PC-9 (cell line): ENCODE results near the gene SNAI3. TPM values are rescaled to one million over a fixed set of nuclear protein-coding genes. Genes with fewer than 3 reads are reported as not detected.

Experiments
- BruUV-seq: library from RNA; stranded (reverse); fragments of 400-500 nt; replicated peaks from 2 replicates; lab custom pipeline; 2021; lab: Mats Ljungman, UMichigan
- CTCF ChIA-PET: fragments of 300-600 bp; sonication (Branson Sonifier 250); formaldehyde crosslinking; loops from one replicate; lab custom pipeline; 2022; ENCODE audit warnings: antibody characterized with exemption; lab: Charles Lee
- POLR2A ChIA-PET: fragments of 300-600 bp; sonication (Branson Sonifier 250); formaldehyde crosslinking; loops from one replicate; lab custom pipeline; 2022; ENCODE audit warnings: antibody characterized with exemption; ENCODE audit not compliant: unreplicated experiment; lab: Charles Lee
- DNase-seq, 2 experiments: peaks; one replicate each; pipeline versions ENCODE4 v3.0.0 to v3.0.0-alpha.2; 2015 to 2022; ENCODE audit warnings: mixed read lengths in 1 of 2
- H2AFZ ChIP-seq: fragments of 200-600 bp; sonication (generic); 2 replicates; pipeline ENCODE4 v1.8.1; 2017; ENCODE audit warnings: antibody characterized with exemption
- H3F3A ChIP-seq: fragments of 200-600 bp; sonication (generic); 2 replicates; pipeline ENCODE4 v1.8.1; 2017; ENCODE audit warnings: antibody characterized with exemption, mild to moderate bottlenecking, low read depth; ENCODE audit not compliant: insufficient read depth
- H3K27ac ChIP-seq: fragments of 200-600 bp; sonication (generic); 2 replicates; pipeline ENCODE4 v1.6.1; 2016; ENCODE audit warnings: mixed run types
- H3K27me3 ChIP-seq: fragments of 200-600 bp; sonication (generic); 2 replicates; pipeline ENCODE4 v1.6.1; 2016; ENCODE audit warnings: low read depth, mixed run types; ENCODE audit not compliant: insufficient read depth
- H3K36me3 ChIP-seq: fragments of 200-600 bp; sonication (generic); 2 replicates; pipeline ENCODE4 v1.6.1; 2016; ENCODE audit warnings: low read depth, mixed run types
- H3K4me1 ChIP-seq: fragments of 200-600 bp; sonication (generic); replicated peaks from 2 replicates; pipeline ENCODE4 v1.6.1; 2016; ENCODE audit warnings: mixed run types; ENCODE audit not compliant: insufficient read depth
- H3K4me2 ChIP-seq: fragments of 200-600 bp; sonication (generic); 2 replicates; pipeline ENCODE4 v1.6.1; 2017; ENCODE audit warnings: mixed run types
- H3K4me3 ChIP-seq: fragments of 200-600 bp; sonication (generic); 2 replicates; pipeline ENCODE4 v1.6.1; 2016; ENCODE audit warnings: mixed run types
- H3K79me2 ChIP-seq: fragments of 200-600 bp; sonication (generic); 2 replicates; pipeline ENCODE4 v1.6.1; 2017; ENCODE audit warnings: low read depth, mixed run types
- H3K9me2 ChIP-seq: fragments of 200-600 bp; sonication (generic); 2 replicates; pipeline ENCODE4 v1.8.1; 2017; ENCODE audit warnings: mild to moderate bottlenecking; ENCODE audit not compliant: insufficient read depth
- H3K9me3 ChIP-seq: fragments of 200-600 bp; sonication (generic); 2 replicates; pipeline ENCODE4 v1.8.1; 2016; ENCODE audit warnings: low read depth; ENCODE audit not compliant: insufficient read depth
- H4K20me1 ChIP-seq: fragments of 200-600 bp; sonication (generic); 2 replicates; pipeline ENCODE4 v1.8.1; 2017; ENCODE audit not compliant: insufficient read depth
- CTCF ChIP-seq: fragments of 200-600 bp; sonication (generic); conservative IDR thresholded peaks from 2 replicates; pipeline ENCODE4 v1.6.1; 2017; ENCODE audit warnings: mixed run types, antibody characterized with exemption, mild to moderate bottlenecking, moderate library complexity
- EZH2 ChIP-seq: fragments of 200-600 bp; sonication (generic); IDR thresholded peaks from 2 replicates; pipeline ENCODE4 v1.8.0; 2017; ENCODE audit warnings: antibody characterized with exemption, low read depth
- intact Hi-C: fragments of 100-400 bp; cut with micrococcal nuclease; formaldehyde crosslinking; loops from one replicate; pipeline ENCODE4 v1.10.0; 2022; ENCODE audit not compliant: unreplicated experiment
- total RNA-seq: library from RNA; stranded (reverse); gene quantifications from 2 replicates; pipeline ENCODE4 v1.2.3, GENCODE V29; 2021

The SNAI3 gene
- total RNA-seq, 1 experiment from 2014 or later, result 1.3 TPM

DNA sequence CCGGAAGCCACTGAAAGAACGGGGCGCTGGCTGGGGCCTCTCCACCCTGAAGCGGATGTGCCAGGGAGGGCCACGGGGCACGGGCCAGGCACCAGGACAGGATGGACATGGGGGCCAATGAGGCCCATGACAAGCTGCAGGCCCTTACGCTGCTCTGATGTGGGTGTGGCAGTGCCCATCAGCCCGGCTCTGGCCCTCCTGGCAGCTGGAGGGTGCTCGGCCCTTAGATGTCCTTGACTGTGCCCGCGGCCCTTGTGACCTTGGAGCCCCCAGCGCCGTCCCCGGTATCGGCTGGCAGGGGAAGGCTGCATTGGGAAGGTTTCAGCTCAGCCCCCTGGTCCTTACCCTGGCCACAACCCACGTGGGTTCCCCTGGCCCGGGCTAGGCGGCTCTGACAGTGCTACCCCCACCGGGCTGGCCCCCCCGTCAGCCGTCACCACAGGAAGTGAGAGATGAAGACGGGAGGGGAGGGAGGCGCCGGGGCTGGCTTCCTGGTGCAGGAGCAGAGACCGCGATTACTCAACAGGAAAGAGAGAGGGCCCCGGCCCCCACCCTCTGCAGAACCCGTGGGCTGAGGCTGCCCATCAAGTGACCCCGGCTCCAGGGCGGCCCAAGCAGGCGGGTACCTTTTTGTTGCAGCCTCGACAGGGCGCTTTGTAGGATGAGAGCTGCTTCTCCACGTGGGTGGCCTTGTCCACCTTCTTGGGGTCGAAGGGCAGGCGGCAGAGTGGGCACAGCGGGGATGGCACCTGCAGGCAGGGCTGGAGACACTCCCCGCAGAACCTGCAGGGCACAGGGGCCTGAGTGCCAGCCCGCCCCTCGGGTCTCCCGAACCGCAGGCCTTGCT lies 14.6 kb upstream of the SNAI3 start:
- no peaks in the 10 kb centered on the region for H3K36me3 ChIP-seq

GRCh38 chr16:88700322-88700635 lies 14.0 kb upstream of the SNAI3 start:
- TF ChIP-seq EZH2 (no peak), CTCF (no peak)
- no peak for DNase-seq
- intact Hi-C loops, result no loop called here
- H2AFZ ChIP-seq, result no peak overlapping the region
- CTCF ChIA-PET, result interaction anchor here (0.7 kb wide), 1 partner anchor 43 kb away, joined by 4 read pairs; no protein-coding TSS in a partner anchor
- H3K27ac ChIP-seq, result no peak overlapping the region
- no TSS peak for BruUV-seq
- H3F3A ChIP-seq, result no peaks in the 10 kb centered on the region
- 0 out of 2 replicates have a peak, but pooled peaks cover 4% of the 10 kb centered on the region for H3K79me2 ChIP-seq
- no peaks in the 10 kb centered on the region for H3K9me3 ChIP-seq
- peaks cover 9% of the 10 kb centered on the region for H3K4me1 ChIP-seq
- no peaks in the 10 kb centered on the region for H3K9me2 ChIP-seq
- H3K36me3 ChIP-seq, result no peaks in the 10 kb centered on the region
- no peaks in the 10 kb centered on the region for H3K27me3 ChIP-seq
- H3K4me3 ChIP-seq, result no peak overlapping the region
- H4K20me1 ChIP-seq, result peaks cover 6% of the 10 kb centered on the region; the same call in 1 of the 2 replicates
- POLR2A ChIA-PET, result no interaction called here
- H3K4me2 ChIP-seq, result no peak overlapping the region

More for the DNA sequence above, 14.6 kb upstream of the SNAI3 start:
- no TSS peak for BruUV-seq
- no peaks in the 10 kb centered on the region for H3K27me3 ChIP-seq
- intact Hi-C loops, result no loop called here
- CTCF ChIA-PET, result no interaction called here
- H3K9me3 ChIP-seq, result no peaks in the 10 kb centered on the region
- no peak overlapping the region for H3K4me2 ChIP-seq
- no peaks in the 10 kb centered on the region for H3F3A ChIP-seq
- POLR2A ChIA-PET, result interaction anchor here (0.6 kb wide), 1 partner anchor 1027 kb away, joined by 3 read pairs; no protein-coding TSS in a partner anchor
- H2AFZ ChIP-seq, result no peak overlapping the region
- H3K9me2 ChIP-seq, result no peaks in the 10 kb centered on the region
- 0 out of 2 replicates have a peak, but pooled peaks cover 5% of the 10 kb centered on the region for H3K79me2 ChIP-seq
- H3K27ac ChIP-seq, result no peak overlapping the region
- H3K4me1 ChIP-seq, result peaks cover 11% of the 10 kb centered on the region
- no peak for TF ChIP-seq CTCF
- TF ChIP-seq EZH2, result no peak
- H4K20me1 ChIP-seq, result peaks cover 6% of the 10 kb centered on the region; the same call in 1 of the 2 replicates
- DNase-seq, result no peak
- no peak overlapping the region for H3K4me3 ChIP-seq

GRCh38 chr16:88699180-88699579 lies 12.9 kb upstream of the SNAI3 start:
- intact Hi-C loops, result no loop called here
- Histone ChIP-seq H4K20me1 (peaks cover 4% of the 10 kb centered on the region; the same call in 1 of the 2 replicates), H3F3A (no peaks in the 10 kb centered on the region), H3K4me1 (no peaks in the 10 kb centered on the region), H3K27ac (no peak overlapping the region), H3K4me2 (no peak overlapping the region), H3K36me3 (no peaks in the 10 kb centered on the region), H3K9me2 (no peaks in the 10 kb centered on the region), H2AFZ (no peak overlapping the region), H3K9me3 (no peaks in the 10 kb centered on the region), H3K27me3 (no peaks in the 10 kb centered on the region), H3K79me2 (no peaks in the 10 kb centered on the region), H3K4me3 (no peak overlapping the region)
- BruUV-seq, result no TSS peak
- DNase-seq, result no peak
- TF ChIP-seq EZH2, result no peak
- no peak for TF ChIP-seq CTCF
- CTCF ChIA-PET, result no interaction called here
- POLR2A ChIA-PET, result no interaction called here
